ENCODE results near the gene EXD3. TPM values are rescaled to one million over a fixed set of nuclear protein-coding genes. Genes with fewer than 3 reads are reported as not detected.
A peak's percentile ranks its signal among the peaks of the same experiment; 100 is the strongest.

EXD3 gene
- total and polyA plus RNA-seq, 8 donors: 8.1 to 57.3 (median 13.6) TPM

- WGBS, 2 donors: 37 to 43% methylated on average over 24 of the region's 24 CpGs
- Histone ChIP-seq H3K4me3 (peak overlapping the region in 3 of 4 donors; percentile 5 to 70 (median 64)), H3K36me3 (no peaks in the 10 kb centered on the region), H3K27me3 (no peaks in the 10 kb centered on the region), H3K4me1 (peaks cover 19 to 35% (median 28%) of the 10 kb centered on the region in 3 donors), H3K27ac (peak overlapping the region; percentile 51 to 70 (median 62)), H3K9me3 (no peaks in the 10 kb centered on the region)
- no peak for TF ChIP-seq CTCF (IDR thresholded peaks at IDR 0.05)
- no peak for FAIRE-seq
- ATAC-seq: no peak
- peak in 5 of 6 donors; percentile 27 to 73 (median 58) for DNase-seq
- intact Hi-C loops (cut with DNase I): loop anchor here in 1 of 3 donors (10.0 kb wide), 1 partner anchor 226 kb away; no protein-coding TSS in a partner anchor
Observed at GRCh38 chr9:137298401-137299202, 124.4 kb downstream of the EXD3 start.

- H3K36me3 ChIP-seq: no peaks in the 10 kb centered on the region
- WGBS, 2 donors: 32 to 53% methylated on average over 7 of the region's 7 CpGs
- no peaks in the 10 kb centered on the region for H3K27me3 ChIP-seq
- no peaks in the 10 kb centered on the region for H3K9me3 ChIP-seq
- no peak for ATAC-seq
- DNase-seq: peak in 5 of 6 donors; percentile 22 to 68 (median 51)
- peak overlapping the region; percentile 51 to 70 (median 62) for H3K27ac ChIP-seq
- TF ChIP-seq CTCF (IDR thresholded peaks at IDR 0.05): no peak
- intact Hi-C loops (cut with DNase I): loop anchor here in 1 of 3 donors (10.0 kb wide), 1 partner anchor 227 kb away; no protein-coding TSS in a partner anchor
- FAIRE-seq: no peak
- peak overlapping the region in 1 of 4 donors; percentile 70 for H3K4me3 ChIP-seq
- H3K4me1 ChIP-seq: peaks cover 20 to 34% (median 23%) of the 10 kb centered on the region in 3 donors
Observed at GRCh38 chr9:137297966-137298365, 125.0 kb downstream of the EXD3 start.

GRCh38 chr9:137296670-137297664 is 126.0 kb downstream of the EXD3 start:
- no peaks in the 10 kb centered on the region for H3K27me3 ChIP-seq
- peak; percentile 71 to 89 (median 82) for DNase-seq
- ATAC-seq: peak in 2 of 4 donors; percentile 10 to 15
- H3K9me3 ChIP-seq: no peaks in the 10 kb centered on the region
- peak overlapping the region in 2 of 4 donors; percentile 49 to 52 for H3K4me3 ChIP-seq
- peak overlapping the region; percentile 40 to 82 (median 60) for H3K27ac ChIP-seq
- TF ChIP-seq CTCF (IDR thresholded peaks at IDR 0.05): no peak
- H3K4me1 ChIP-seq: peaks cover 18 to 37% (median 22%) of the 10 kb centered on the region in 3 donors
- intact Hi-C loops (cut with DNase I): loop anchor here in 1 of 3 donors (10.0 kb wide), 1 partner anchor 228 kb away; no protein-coding TSS in a partner anchor
- H3K36me3 ChIP-seq: no peaks in the 10 kb centered on the region
- no peak for FAIRE-seq
- 32 to 38% methylated on average over 21 to 24 of the region's 24 CpGs for WGBS, 2 donors

- peak in 5 of 6 donors; percentile 27 to 83 (median 68) for DNase-seq
- WGBS, 2 donors: 10 to 12% methylated on average over 50 to 78 of the region's 78 CpGs
- FAIRE-seq: no peak
- intact Hi-C loops (cut with DNase I): loop anchor here in 1 of 3 donors (10.0 kb wide), 1 partner anchor 229 kb away; no protein-coding TSS in a partner anchor
- Histone ChIP-seq H3K4me1 (peaks cover 18 to 37% (median 22%) of the 10 kb centered on the region in 3 donors), H3K27me3 (no peaks in the 10 kb centered on the region), H3K4me3 (peak overlapping the region in 3 of 4 donors; percentile 30 to 52 (median 49)), H3K36me3 (no peaks in the 10 kb centered on the region), H3K9me3 (no peaks in the 10 kb centered on the region), H3K27ac (peak overlapping the region; percentile 40 to 82 (median 60))
- no peak for ATAC-seq
- TF ChIP-seq CTCF (IDR thresholded peaks at IDR 0.05): no peak
Observed at GRCh38 chr9:137295849-137296669, 126.9 kb downstream of the EXD3 start.
